H1 (cell line): Measurements from ENCODE around the gene KDR. TPM values are rescaled to one million over a fixed set of nuclear protein-coding genes. Genes with fewer than 3 reads are reported as not detected.

Experiments
- CTCF ChIA-PET: fragments of 300-600 bp; sonication (Branson Sonifier 250); formaldehyde crosslinking; loops from one replicate; lab custom pipeline; 2021; ENCODE audit not compliant: partially characterized antibody; lab: Charles Lee
- POLR2A ChIA-PET: fragments of 300-600 bp; sonication (Branson Sonifier 250); formaldehyde crosslinking; loops from one replicate; lab custom pipeline; 2021; ENCODE audit warnings: inconsistent platforms; ENCODE audit not compliant: partially characterized antibody; lab: Charles Lee
- DNase-seq, 2 experiments: peaks; one replicate each; pipeline versions ENCODE4 v3.0.0 to v3.0.0-alpha.2; 2010 to 2022; ENCODE audit warnings: low spot score in 2 of 2, low read depth in 1 of 2, mixed read lengths in 1 of 2
- FAIRE-seq: peaks from 2 replicates; lab custom pipeline; 2011; peaks lifted over from hg19 to GRCh38; lab: Jason Lieb, UNC
- H2AFZ ChIP-seq: 2 replicates; pipeline ENCODE4 v1.8.1; 2012; ENCODE audit warnings: low read length, inconsistent platforms
- H2AK5ac ChIP-seq: 2 replicates; pipeline ENCODE4 v1.6.1; 2013; ENCODE audit warnings: low read depth, low read length
- H2BK120ac ChIP-seq: replicated peaks from 2 replicates; pipeline ENCODE3; 2013; ENCODE audit warnings: low read depth, low read length, inconsistent platforms
- H2BK12ac ChIP-seq: 2 replicates; pipeline ENCODE4 v1.6.1; 2013; ENCODE audit warnings: low read depth, low read length
- H2BK15ac ChIP-seq: 2 replicates; pipeline ENCODE4 v1.6.1; 2013; ENCODE audit warnings: low read length
- H2BK20ac ChIP-seq: 2 replicates; pipeline ENCODE4 v1.6.1; 2013; ENCODE audit warnings: low read length
- H2BK5ac ChIP-seq: 2 replicates; pipeline ENCODE4 v1.6.1; 2013; ENCODE audit warnings: low read depth, low read length
- H3K14ac ChIP-seq: 2 replicates; pipeline ENCODE4 v1.6.1; 2013; ENCODE audit warnings: inconsistent platforms; ENCODE audit not compliant: insufficient read length
- H3K18ac ChIP-seq: 2 replicates; pipeline ENCODE4 v1.6.1; 2013; ENCODE audit warnings: low read length; ENCODE audit errors: extremely low read depth
- H3K23ac ChIP-seq: 2 replicates; pipeline ENCODE4 v1.6.1; 2013; ENCODE audit warnings: inconsistent platforms; ENCODE audit not compliant: insufficient read length
- H3K23me2 ChIP-seq: 2 replicates; pipeline ENCODE4 v1.6.1; 2013; ENCODE audit warnings: low read depth, low read length
- H3K27ac ChIP-seq: 2 replicates; pipeline ENCODE4 v1.6.1; 2011; ENCODE audit warnings: low read depth, low read length, inconsistent platforms
- H3K27me3 ChIP-seq, 4 experiments: replicated peaks in 1 of 4; 1 replicate in 1 of 4; 2 replicates in 3 of 4; pipeline versions ENCODE4 v1.6.1 to v1.8.1; 2011 to 2013; ENCODE audit warnings: low read length in 3 of 4, mild to moderate bottlenecking in 3 of 4, inconsistent platforms in 2 of 4, mixed read lengths in 2 of 4, moderate library complexity in 1 of 4; ENCODE audit not compliant: control insufficient read depth in 3 of 4, insufficient read depth in 3 of 4; ENCODE audit errors: extremely low read depth in 1 of 4
- H3K36me3 ChIP-seq, 4 experiments: 2 replicates each; pipeline versions ENCODE4 v1.6.1 to v1.8.1; 2011 to 2013; ENCODE audit warnings: mild to moderate bottlenecking in 4 of 4, low read length in 3 of 4, moderate library complexity in 2 of 4, control low read depth in 1 of 4, inconsistent platforms in 1 of 4; ENCODE audit not compliant: insufficient read depth in 4 of 4, control insufficient read depth in 2 of 4
- H3K4ac ChIP-seq: replicated peaks from 2 replicates; pipeline ENCODE3; 2013; ENCODE audit warnings: low read length, low read depth, mixed read lengths, inconsistent platforms; ENCODE audit not compliant: insufficient read length
- H3K4me1 ChIP-seq, 4 experiments: replicated peaks in 1 of 4; 1 replicate in 1 of 4; 2 replicates in 3 of 4; pipeline versions ENCODE4 v1.6.1 to v1.8.1; 2011 to 2013; ENCODE audit warnings: low read length in 3 of 4, inconsistent platforms in 2 of 4, mixed read lengths in 1 of 4; ENCODE audit not compliant: insufficient read depth in 4 of 4, control insufficient read depth in 3 of 4
- H3K4me2 ChIP-seq, 2 experiments: 2 replicates each; pipeline versions ENCODE4 v1.6.1 to v1.8.1; 2011 to 2013; ENCODE audit warnings: low read depth in 2 of 2, low read length in 2 of 2, control low read depth in 1 of 2, inconsistent platforms in 1 of 2, mild to moderate bottlenecking in 1 of 2; ENCODE audit not compliant: insufficient read depth in 1 of 2
- H3K4me3 ChIP-seq, 4 experiments: fragments of 200-600, 300-600 bp in 1 of 4; sonication (generic), shearing (Covaris generic), sonication (Bioruptor Twin) in 1 of 4; 2 replicates each; pipeline versions ENCODE4 v1.5.1 to v1.8.1; 2011 to 2016; ENCODE audit warnings: low read length in 4 of 4, low read depth in 3 of 4, control low read depth in 2 of 4, inconsistent platforms in 2 of 4, mild to moderate bottlenecking in 2 of 4, mixed read lengths in 1 of 4, moderate library complexity in 1 of 4; ENCODE audit not compliant: insufficient read depth in 2 of 4; ENCODE audit errors: extremely low read depth in 1 of 4
- H3K56ac ChIP-seq: replicated peaks from 2 replicates; pipeline ENCODE3; 2013; ENCODE audit warnings: low read depth, mild to moderate bottlenecking, mixed read lengths, low read length, inconsistent platforms; ENCODE audit not compliant: insufficient read length
- H3K79me1 ChIP-seq: 2 replicates; pipeline ENCODE4 v1.6.1; 2013; ENCODE audit warnings: low read depth, low read length, control low read depth
- H3K79me2 ChIP-seq, 2 experiments: 2 replicates each; pipeline versions ENCODE4 v1.6.1 to v1.8.1; 2012 to 2013; ENCODE audit warnings: low read length in 2 of 2, mild to moderate bottlenecking in 2 of 2, inconsistent platforms in 1 of 2; ENCODE audit not compliant: insufficient read depth in 2 of 2, control insufficient read depth in 1 of 2
- H3K9ac ChIP-seq, 4 experiments: replicated peaks in 1 of 4; 1 replicate in 1 of 4; 2 replicates in 3 of 4; pipeline versions ENCODE4 v1.6.1 to v1.8.1; 2011 to 2013; ENCODE audit warnings: low read depth in 3 of 4, low read length in 3 of 4, control low read depth in 2 of 4, mild to moderate bottlenecking in 2 of 4, moderate library complexity in 2 of 4, inconsistent platforms in 1 of 4; ENCODE audit errors: extremely low read depth in 1 of 4
- H3K9me3 ChIP-seq, 2 experiments: 2 replicates each; pipeline versions ENCODE4 v1.6.1 to v1.8.1; 2012 to 2013; ENCODE audit warnings: mild to moderate bottlenecking in 2 of 2, moderate library complexity in 2 of 2, control low read depth in 1 of 2, inconsistent platforms in 1 of 2, low read depth in 1 of 2, low read length in 1 of 2, mixed read lengths in 1 of 2; ENCODE audit not compliant: insufficient read depth in 2 of 2
- H4K20me1 ChIP-seq, 2 experiments: replicated peaks in 1 of 2; 2 replicates each; pipeline versions ENCODE3 to v1.8.1; 2011 to 2013; ENCODE audit warnings: inconsistent platforms in 2 of 2, low read length in 2 of 2, mild to moderate bottlenecking in 1 of 2; ENCODE audit not compliant: insufficient read depth in 2 of 2, control insufficient read depth in 1 of 2
- H4K5ac ChIP-seq: 2 replicates; pipeline ENCODE4 v1.6.1; 2013; ENCODE audit warnings: low read length, low read depth, mixed read lengths, inconsistent platforms; ENCODE audit not compliant: insufficient read length
- H4K8ac ChIP-seq: 2 replicates; pipeline ENCODE4 v1.8.0; 2013; ENCODE audit warnings: mild to moderate bottlenecking, moderate library complexity, low read length, inconsistent platforms; ENCODE audit not compliant: insufficient read depth; ENCODE audit errors: extremely low read depth
- H4K91ac ChIP-seq: replicated peaks from 2 replicates; pipeline ENCODE3; 2013; ENCODE audit warnings: low read length, mixed read lengths, inconsistent platforms; ENCODE audit not compliant: insufficient read length
- ATF3 ChIP-seq: IDR thresholded peaks from 2 replicates; pipeline ENCODE4 v1.6.1; 2011; ENCODE audit warnings: low read depth, mild to moderate bottlenecking, low read length; ENCODE audit not compliant: insufficient read depth
- CTBP2 ChIP-seq: IDR thresholded peaks from 2 replicates; pipeline ENCODE4 v1.7.0; 2011; ENCODE audit warnings: borderline replicate concordance, mild to moderate bottlenecking, moderate library complexity, mixed read lengths, low read length; ENCODE audit not compliant: insufficient read depth, insufficient read length
- HDAC2 ChIP-seq, 2 experiments: fragments of 300-600 bp in 1 of 2; sonication (generic) in 1 of 2; IDR thresholded peaks; 2 replicates each; pipeline ENCODE4 v1.6.1; 2011 to 2012; ENCODE audit warnings: low read depth in 2 of 2, low read length in 2 of 2, mild to moderate bottlenecking in 2 of 2, moderate library complexity in 2 of 2, borderline replicate concordance in 1 of 2, inconsistent platforms in 1 of 2
- JUND ChIP-seq: IDR thresholded peaks from 2 replicates; pipeline ENCODE4 v1.6.1; 2011; ENCODE audit warnings: mild to moderate bottlenecking, improper control_type of control experiment, low read length
- RBBP5 ChIP-seq: IDR thresholded peaks from 2 replicates; pipeline ENCODE4 v1.7.1; 2012; ENCODE audit warnings: low read depth, mild to moderate bottlenecking, inconsistent platforms, low read length, moderate library complexity, borderline replicate concordance
- RXRA ChIP-seq: IDR thresholded peaks from 2 replicates; pipeline ENCODE4 v1.6.1; 2011; ENCODE audit warnings: low read depth, mild to moderate bottlenecking, low read length, moderate library complexity; ENCODE audit not compliant: insufficient read depth
- TAF1 ChIP-seq: IDR thresholded peaks from 2 replicates; pipeline ENCODE4 v1.6.1; 2011; ENCODE audit warnings: mild to moderate bottlenecking, low read depth, low read length
- WGBS, 2 experiments: shearing (Covaris generic) in 1 of 2; methylation state at CpG; one replicate each; pipeline versions ENCODE4 v1.1.6 to v1.1.7; 2013 to 2015; ENCODE audit warnings: low lambda C conversion rate in 2 of 2, mixed read lengths in 2 of 2, inconsistent platforms in 1 of 2, low coverage in 1 of 2, missing lambda C conversion rate in 1 of 2; ENCODE audit not compliant: insufficient replicate concordance in 2 of 2, insufficient coverage in 1 of 2, insufficient read length in 1 of 2; ENCODE audit errors: extremely low coverage in 1 of 2, missing lambda C conversion rate in 1 of 2; 5-methylcytosine and 5-hydroxymethylcytosine counted together
- polyA plus RNA-seq, 7 experiments: library from polyadenylated mRNA; depleted of rRNA in 3 of 7; stranded (reverse) in 5 of 7; unstranded in 2 of 7; fragments of >200 nt in 5 of 7; fragments of 200-250 nt in 2 of 7; gene quantifications; 1 replicate in 5 of 7; 2 replicates in 1 of 7; 4 replicates in 1 of 7; pipeline versions ENCODE4 v1.2.1 to v1.2.3, GENCODE V29; 2011 to 2013; ENCODE audit warnings: missing spikeins in 2 of 7, mixed read lengths in 2 of 7
- total RNA-seq: library from RNA; stranded (reverse); fragmentation: NEBNext Ultra II Directional; extraction: Animal tissue kit (Norgen Biotek cat#: 25700); gene quantifications from 2 replicates; pipeline ENCODE4 v1.2.1, GENCODE V29; 2021

Gene KDR
- total and polyA plus RNA-seq, 2 of the 8 experiments (the other 6 are each of a cell fraction or from before 2014, with no cell fraction given) = 69.3 to 106 TPM

- H2BK5ac ChIP-seq = no peak overlapping the region
- no peak overlapping the region for H3K14ac ChIP-seq
- no peak overlapping the region for H2AFZ ChIP-seq
- no peak overlapping the region for H3K18ac ChIP-seq
- H4K5ac ChIP-seq = no peak overlapping the region
- H2AK5ac ChIP-seq = no peak overlapping the region
- H2BK15ac ChIP-seq = no peak overlapping the region
- H3K27ac ChIP-seq = 0 out of 2 replicates have a peak overlapping the region, but pooled peaks have one; percentile 21
- no peak overlapping the region for H3K23ac ChIP-seq
- H3K9ac ChIP-seq = no peak overlapping the region
- POLR2A ChIA-PET = interaction anchor here (0.6 to 1.9 kb wide), 5 partner anchors 10 to 309 kb away, joined by 3 to 7 read pairs (median 3); no protein-coding TSS in a partner anchor
- no peak overlapping the region for H2BK12ac ChIP-seq
- H3K56ac ChIP-seq = no peak overlapping the region
- no peak overlapping the region for H4K8ac ChIP-seq
- H3K4me2 ChIP-seq = no peak overlapping the region
- H2BK20ac ChIP-seq = no peak overlapping the region
- TF ChIP-seq JUND = no peak
- no peak for TF ChIP-seq TAF1
- TF ChIP-seq CTBP2 = no peak
- TF ChIP-seq HDAC2 (IDR thresholded peaks at IDR 0.05; ENCODE audit: borderline replicate concordance in 1 of 2, low read depth in 2 of 2, low read length in 2 of 2) = no peak
- TF ChIP-seq ATF3 = no peak
- TF ChIP-seq RXRA = no peak
- no peak for TF ChIP-seq RBBP5
- H3K9me3 ChIP-seq = no peaks in the 10 kb centered on the region
- H3K36me3 ChIP-seq = peaks cover 17 to 55% (median 47%) of the 10 kb centered on the region in 4 experiments
- H3K4me3 ChIP-seq = no peak overlapping the region
- DNase-seq (no peak), FAIRE-seq (no peak)
- no peak overlapping the region for H3K4ac ChIP-seq
- WGBS, 2 experiments = 87% methylated on average over 14 of the region's 14 CpGs; no CpG with 5 or more reads in 1 of the 2 experiments
- no peak overlapping the region for H2BK120ac ChIP-seq
- H3K27me3 ChIP-seq = no peaks in the 10 kb centered on the region
- no peaks in the 10 kb centered on the region for H3K79me2 ChIP-seq
- no peak overlapping the region for H4K91ac ChIP-seq
- H3K23me2 ChIP-seq = peaks cover 5% of the 10 kb centered on the region; the same call in 1 of the 2 replicates
- H3K4me1 ChIP-seq = peaks cover 0 to 9% (median 0%) of the 10 kb centered on the region in 4 experiments; a peak in 2 of 7 replicates
- H4K20me1 ChIP-seq = peaks cover 1 to 5% of the 10 kb centered on the region in 2 experiments
- no peaks in the 10 kb centered on the region for H3K79me1 ChIP-seq
- CTCF ChIA-PET = interaction anchor here (0.9 to 1.7 kb wide), 3 partner anchors 8 to 266 kb away, joined by 3 read pairs; partner anchors contain the start of gene SRD5A3
Observed at GRCh38 chr4:55079451-55080173, 45.8 kb downstream of the KDR start.
